Aortic smooth muscle cell (primary cell): Measurements from ENCODE around the gene NEUROG3. TPM values are rescaled to one million over a fixed set of nuclear protein-coding genes. Genes with fewer than 3 reads are reported as not detected.

Source experiments
- total RNA-seq: library from RNA; depleted of rRNA; stranded (reverse); fragments of >200 nt; gene quantifications from 2 replicates; pipeline ENCODE4 v1.2.3, GENCODE V29; 2014

Gene NEUROG3, protein sequence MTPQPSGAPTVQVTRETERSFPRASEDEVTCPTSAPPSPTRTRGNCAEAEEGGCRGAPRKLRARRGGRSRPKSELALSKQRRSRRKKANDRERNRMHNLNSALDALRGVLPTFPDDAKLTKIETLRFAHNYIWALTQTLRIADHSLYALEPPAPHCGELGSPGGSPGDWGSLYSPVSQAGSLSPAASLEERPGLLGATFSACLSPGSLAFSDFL
- not detected in 2 replicates for total RNA-seq

DNA sequence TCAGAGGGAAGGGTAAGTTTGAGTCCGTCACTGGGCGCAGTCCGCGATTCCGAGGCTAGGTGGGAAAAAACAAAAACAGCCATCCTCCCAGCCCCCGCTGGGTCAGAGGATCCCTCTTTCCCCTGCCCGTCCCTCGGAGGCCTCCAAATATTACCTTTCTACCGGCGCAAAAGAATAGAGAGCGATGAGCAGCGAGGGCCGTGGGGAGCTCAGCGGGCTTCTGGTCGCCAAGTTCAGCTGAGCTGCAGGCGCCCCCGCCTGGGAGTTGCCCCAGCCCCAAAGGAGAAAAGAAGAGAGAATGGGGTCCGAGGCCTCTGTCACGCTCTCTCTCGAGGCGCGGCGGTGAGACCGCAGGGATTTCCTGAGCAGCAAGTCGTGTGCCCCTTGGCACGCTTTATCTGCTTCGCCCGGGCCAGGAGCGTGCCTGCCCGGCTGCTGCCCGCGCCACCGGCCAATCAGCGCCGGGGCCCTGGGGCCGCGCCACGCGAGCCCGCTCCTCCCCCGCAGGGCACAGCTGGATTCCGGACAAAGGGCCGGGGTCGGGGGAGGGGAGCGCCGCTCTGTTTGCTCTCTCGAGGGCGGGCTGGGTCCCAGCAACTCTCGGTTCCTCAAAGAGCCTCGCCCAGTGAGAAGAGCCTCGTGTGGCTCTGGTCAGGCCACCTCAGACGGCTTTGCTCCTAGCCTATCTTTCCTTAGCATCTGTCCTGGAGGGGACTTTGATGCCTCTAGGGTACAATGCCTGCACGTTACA, at the start of gene NEUROG3:
NEUROG3 (minus strand) TSS at position 367 of the 751 bp plus-strand sequence. CDS start 379 bp downstream, outside the sequence.

Other genes starting within 250 kb of the NEUROG3 start
- 0.19 and 0.40 TPM in 2 replicates for gene TACR2, start 156.5 kb downstream of the NEUROG3 start, total RNA-seq
- 1.6 and 4.2 TPM in 2 replicates for gene TSPAN15, start 122.0 kb downstream of the NEUROG3 start, total RNA-seq
- 0.13 and 0.19 TPM in 2 replicates for gene FAM241B, start 56.8 kb upstream of the NEUROG3 start, total RNA-seq
- 6.0 and 14.8 TPM in 2 replicates for gene COL13A1, start 228.5 kb upstream of the NEUROG3 start, total RNA-seq